Neural cell (in vitro differentiated cells): Measurements from ENCODE around the gene ATP2C2.

Experiments used
- EP300 ChIP-seq: fragments of 450-650 bp; conservative IDR thresholded peaks from 2 replicates; pipeline ENCODE4 v1.6.1; 2014; ENCODE audit warnings: antibody characterized with exemption, mild to moderate bottlenecking, moderate library complexity; ENCODE audit not compliant: poor library complexity, severe bottlenecking
- EZH2 ChIP-seq: fragments of 200-600, 300-800 bp; shearing (Covaris generic), sonication (generic); IDR thresholded peaks from 2 replicates; pipeline ENCODE4 v1.6.1; 2014; ENCODE audit warnings: antibody characterized with exemption, low read length, borderline replicate concordance, mild to moderate bottlenecking; ENCODE audit not compliant: insufficient read depth, poor library complexity, severe bottlenecking
- RAD21 ChIP-seq: fragments of 450-650 bp; conservative IDR thresholded peaks from 2 replicates; pipeline ENCODE4 v1.6.1; 2014; ENCODE audit warnings: antibody characterized with exemption, mild to moderate bottlenecking, moderate library complexity
- TF ChIP-seq, protein P1 (sequence below): fragments of 450-650 bp; IDR thresholded peaks from 2 replicates; pipeline ENCODE4 v1.5.1; 2014; ENCODE audit warnings: antibody characterized with exemption, mild to moderate bottlenecking, moderate library complexity; ENCODE audit not compliant: poor library complexity, severe bottlenecking
- TF ChIP-seq, protein P2 (sequence below): IDR thresholded peaks from 2 replicates; pipeline ENCODE4 v1.6.1; 2012; ENCODE audit warnings: borderline replicate concordance

DNA sequence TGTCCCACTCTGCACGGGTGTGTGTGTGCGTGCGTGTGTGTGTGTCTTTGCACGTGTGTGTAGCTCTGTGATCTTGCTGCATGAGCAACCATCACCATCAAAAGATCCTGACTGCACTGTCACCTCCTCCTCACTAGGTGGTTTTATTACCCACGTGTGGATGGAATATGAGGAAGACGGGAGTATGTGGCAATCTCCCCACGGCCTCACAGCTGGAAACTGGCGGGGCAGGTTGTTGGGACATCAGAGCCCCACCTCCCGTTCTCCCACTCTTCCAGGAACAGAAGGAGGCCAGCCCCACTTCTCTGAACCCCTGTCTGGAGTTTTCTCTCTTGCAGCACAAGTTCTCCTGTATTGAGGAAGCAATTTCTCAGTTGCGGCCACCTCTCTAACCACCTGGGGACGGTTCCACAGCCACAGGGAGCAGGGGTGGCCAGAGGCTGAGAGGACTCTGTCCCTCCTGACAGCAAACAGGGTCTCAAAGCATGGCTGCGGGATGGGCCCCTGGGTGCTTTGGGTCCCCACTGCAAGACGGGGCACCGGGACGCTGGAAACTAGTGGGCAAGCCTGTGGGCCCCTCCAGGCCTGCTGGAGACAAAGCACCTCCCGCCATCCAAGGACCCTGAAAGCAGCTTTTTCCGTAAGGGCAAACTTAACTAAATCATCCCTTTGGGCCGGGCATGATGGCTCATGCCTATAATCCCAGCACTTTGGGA lies 27.9 kb upstream of the ATP2C2 start:
- no peak for TF ChIP-seq EZH2
- no peak for TF ChIP-seq EP300
- TF ChIP-seq RAD21, result no peak
- TF ChIP-seq, protein P1, sequence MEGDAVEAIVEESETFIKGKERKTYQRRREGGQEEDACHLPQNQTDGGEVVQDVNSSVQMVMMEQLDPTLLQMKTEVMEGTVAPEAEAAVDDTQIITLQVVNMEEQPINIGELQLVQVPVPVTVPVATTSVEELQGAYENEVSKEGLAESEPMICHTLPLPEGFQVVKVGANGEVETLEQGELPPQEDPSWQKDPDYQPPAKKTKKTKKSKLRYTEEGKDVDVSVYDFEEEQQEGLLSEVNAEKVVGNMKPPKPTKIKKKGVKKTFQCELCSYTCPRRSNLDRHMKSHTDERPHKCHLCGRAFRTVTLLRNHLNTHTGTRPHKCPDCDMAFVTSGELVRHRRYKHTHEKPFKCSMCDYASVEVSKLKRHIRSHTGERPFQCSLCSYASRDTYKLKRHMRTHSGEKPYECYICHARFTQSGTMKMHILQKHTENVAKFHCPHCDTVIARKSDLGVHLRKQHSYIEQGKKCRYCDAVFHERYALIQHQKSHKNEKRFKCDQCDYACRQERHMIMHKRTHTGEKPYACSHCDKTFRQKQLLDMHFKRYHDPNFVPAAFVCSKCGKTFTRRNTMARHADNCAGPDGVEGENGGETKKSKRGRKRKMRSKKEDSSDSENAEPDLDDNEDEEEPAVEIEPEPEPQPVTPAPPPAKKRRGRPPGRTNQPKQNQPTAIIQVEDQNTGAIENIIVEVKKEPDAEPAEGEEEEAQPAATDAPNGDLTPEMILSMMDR, result no peak
- TF ChIP-seq, protein P2, sequence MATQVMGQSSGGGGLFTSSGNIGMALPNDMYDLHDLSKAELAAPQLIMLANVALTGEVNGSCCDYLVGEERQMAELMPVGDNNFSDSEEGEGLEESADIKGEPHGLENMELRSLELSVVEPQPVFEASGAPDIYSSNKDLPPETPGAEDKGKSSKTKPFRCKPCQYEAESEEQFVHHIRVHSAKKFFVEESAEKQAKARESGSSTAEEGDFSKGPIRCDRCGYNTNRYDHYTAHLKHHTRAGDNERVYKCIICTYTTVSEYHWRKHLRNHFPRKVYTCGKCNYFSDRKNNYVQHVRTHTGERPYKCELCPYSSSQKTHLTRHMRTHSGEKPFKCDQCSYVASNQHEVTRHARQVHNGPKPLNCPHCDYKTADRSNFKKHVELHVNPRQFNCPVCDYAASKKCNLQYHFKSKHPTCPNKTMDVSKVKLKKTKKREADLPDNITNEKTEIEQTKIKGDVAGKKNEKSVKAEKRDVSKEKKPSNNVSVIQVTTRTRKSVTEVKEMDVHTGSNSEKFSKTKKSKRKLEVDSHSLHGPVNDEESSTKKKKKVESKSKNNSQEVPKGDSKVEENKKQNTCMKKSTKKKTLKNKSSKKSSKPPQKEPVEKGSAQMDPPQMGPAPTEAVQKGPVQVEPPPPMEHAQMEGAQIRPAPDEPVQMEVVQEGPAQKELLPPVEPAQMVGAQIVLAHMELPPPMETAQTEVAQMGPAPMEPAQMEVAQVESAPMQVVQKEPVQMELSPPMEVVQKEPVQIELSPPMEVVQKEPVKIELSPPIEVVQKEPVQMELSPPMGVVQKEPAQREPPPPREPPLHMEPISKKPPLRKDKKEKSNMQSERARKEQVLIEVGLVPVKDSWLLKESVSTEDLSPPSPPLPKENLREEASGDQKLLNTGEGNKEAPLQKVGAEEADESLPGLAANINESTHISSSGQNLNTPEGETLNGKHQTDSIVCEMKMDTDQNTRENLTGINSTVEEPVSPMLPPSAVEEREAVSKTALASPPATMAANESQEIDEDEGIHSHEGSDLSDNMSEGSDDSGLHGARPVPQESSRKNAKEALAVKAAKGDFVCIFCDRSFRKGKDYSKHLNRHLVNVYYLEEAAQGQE, result no peak
